Hepatocyte (in vitro differentiated cells): ENCODE measurements around the gene VPS29. TPM values are rescaled to one million over a fixed set of nuclear protein-coding genes. Genes with fewer than 3 reads are reported as not detected.

Source experiments
- DNase-seq: peaks from one replicate; pipeline ENCODE4 v3.0.0-alpha.2; 2016; ENCODE audit warnings: low spot score
- H2AFZ ChIP-seq: fragments of 200-600 bp; sonication (generic); 2 replicates; pipeline ENCODE4 v1.6.0; 2016; ENCODE audit warnings: antibody characterized with exemption, mild to moderate bottlenecking
- H3K27ac ChIP-seq: fragments of 200-600 bp; sonication (generic); 2 replicates; pipeline ENCODE4 v1.5.1; 2016; ENCODE audit warnings: mild to moderate bottlenecking
- H3K27me3 ChIP-seq: fragments of 200-600 bp; sonication (generic); 2 replicates; pipeline ENCODE4 v1.6.1; 2016
- H3K36me3 ChIP-seq: fragments of 200-600 bp; sonication (generic); replicated peaks from 2 replicates; pipeline ENCODE4 v1.5.1; 2016; ENCODE audit warnings: low read depth; ENCODE audit not compliant: insufficient read depth
- H3K4me1 ChIP-seq: fragments of 200-600 bp; sonication (generic); 2 replicates; pipeline ENCODE4 v1.5.1; 2016; ENCODE audit warnings: mild to moderate bottlenecking, moderate library complexity; ENCODE audit not compliant: insufficient read depth
- H3K4me2 ChIP-seq: fragments of 200-600 bp; sonication (generic); 2 replicates; pipeline ENCODE4 v1.6.0; 2016
- H3K4me3 ChIP-seq: fragments of 200-600 bp; sonication (generic); 2 replicates; pipeline ENCODE4 v1.5.1; 2016; ENCODE audit warnings: mild to moderate bottlenecking
- H3K79me2 ChIP-seq: fragments of 200-600 bp; sonication (generic); 2 replicates; pipeline ENCODE4 v1.6.0; 2017; ENCODE audit warnings: mild to moderate bottlenecking
- H3K9me2 ChIP-seq: fragments of 200-600 bp; sonication (generic); replicated peaks from 2 replicates; pipeline ENCODE4 v1.6.0; 2017; ENCODE audit warnings: mild to moderate bottlenecking; ENCODE audit not compliant: insufficient read depth
- H3K9me3 ChIP-seq: fragments of 200-600 bp; sonication (generic); 2 replicates; pipeline ENCODE4 v1.5.1; 2016; ENCODE audit warnings: low read depth, mild to moderate bottlenecking
- H4K20me1 ChIP-seq: fragments of 200-600 bp; sonication (generic); 2 replicates; pipeline ENCODE4 v1.6.0; 2016; ENCODE audit warnings: mild to moderate bottlenecking; ENCODE audit not compliant: insufficient read depth, poor library complexity, severe bottlenecking
- EZH2 ChIP-seq: fragments of 200-600 bp; sonication (generic); IDR thresholded peaks from 2 replicates; pipeline ENCODE4 v1.6.1; 2016; ENCODE audit warnings: antibody characterized with exemption, mild to moderate bottlenecking, borderline replicate concordance
- EZH2phosphoT487 ChIP-seq: fragments of 200-600 bp; sonication (generic); IDR thresholded peaks from one replicate; pipeline ENCODE4 v1.6.1; 2018; ENCODE audit warnings: antibody characterized with exemption, mild to moderate bottlenecking, low read depth, moderate library complexity; ENCODE audit not compliant: unreplicated experiment, severe bottlenecking
- WGBS: methylation state at CpG from one replicate; pipeline ENCODE4 v1.1.6; 2016; ENCODE audit warnings: low lambda C conversion rate; ENCODE audit errors: missing lambda C conversion rate; 5-methylcytosine and 5-hydroxymethylcytosine counted together
- polyA plus RNA-seq: library from polyadenylated mRNA; unstranded; fragments of >200 nt; fragmentation: Nextera tagmentation; extraction: Ambion mirVana; gene quantifications from 2 replicates; pipeline ENCODE4 v1.2.1, GENCODE V29; 2016
- total RNA-seq: library from RNA; depleted of rRNA; stranded (reverse); fragments of >200 nt; gene quantifications from 2 replicates; pipeline ENCODE4 v1.2.3, GENCODE V29; 2014
- TF ChIP-seq, protein P1 (sequence below): fragments of 200-600 bp; sonication (generic); IDR thresholded peaks from 2 replicates; pipeline ENCODE4 v1.5.1; 2016; ENCODE audit warnings: antibody characterized with exemption, mild to moderate bottlenecking; ENCODE audit not compliant: poor library complexity

Gene VPS29
- total and polyA plus RNA-seq, 2 experiments from 2014 or later = 102 to 176 TPM

DNA sequence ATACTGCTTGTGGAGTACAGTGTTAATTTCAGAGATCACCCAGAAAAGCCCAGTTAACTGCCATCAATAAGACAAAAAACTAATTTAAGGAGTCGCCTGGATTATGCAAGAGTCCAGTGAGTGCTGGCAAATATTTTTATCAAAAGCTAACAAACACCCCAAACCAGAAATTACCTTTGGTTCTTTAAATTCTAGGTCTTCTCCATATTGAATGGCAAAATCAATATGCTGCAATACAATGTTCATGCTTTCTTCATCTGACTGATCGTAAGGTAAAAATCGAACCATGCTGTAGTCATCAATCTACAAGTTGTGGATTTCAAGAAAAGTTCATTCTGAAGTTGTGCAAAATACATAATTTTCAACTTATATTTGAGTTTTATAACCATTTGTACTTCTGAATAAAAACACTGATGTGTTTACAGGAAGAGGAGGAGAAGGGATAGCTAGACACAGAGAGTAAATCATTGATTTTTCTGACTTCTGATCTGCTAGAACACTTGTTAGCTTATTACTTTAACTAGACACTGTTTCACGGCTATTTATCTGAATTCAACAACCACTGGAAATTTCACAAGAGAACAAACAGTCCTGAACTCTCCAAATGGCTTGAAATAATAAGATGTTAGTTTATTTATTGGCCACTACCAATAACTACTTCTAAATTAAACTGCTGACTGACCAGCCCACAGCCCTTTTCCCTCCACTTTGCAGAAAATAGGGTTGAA, 48.2 kb downstream of the VPS29 start:
- Histone ChIP-seq H3K36me3 (no peaks in the 10 kb centered on the region), H3K9me2 (no peaks in the 10 kb centered on the region), H3K79me2 (peaks cover 9% of the 10 kb centered on the region), H3K4me1 (no peaks in the 10 kb centered on the region), H3K27me3 (no peaks in the 10 kb centered on the region), H3K4me3 (no peak overlapping the region), H3K4me2 (no peak overlapping the region), H4K20me1 (no peaks in the 10 kb centered on the region), H2AFZ (no peak overlapping the region), H3K9me3 (no peaks in the 10 kb centered on the region), H3K27ac (no peak overlapping the region)
- DNase-seq = no peak
- 89% methylated on average over 4 of the region's 4 CpGs for WGBS
- TF ChIP-seq, protein P1, sequence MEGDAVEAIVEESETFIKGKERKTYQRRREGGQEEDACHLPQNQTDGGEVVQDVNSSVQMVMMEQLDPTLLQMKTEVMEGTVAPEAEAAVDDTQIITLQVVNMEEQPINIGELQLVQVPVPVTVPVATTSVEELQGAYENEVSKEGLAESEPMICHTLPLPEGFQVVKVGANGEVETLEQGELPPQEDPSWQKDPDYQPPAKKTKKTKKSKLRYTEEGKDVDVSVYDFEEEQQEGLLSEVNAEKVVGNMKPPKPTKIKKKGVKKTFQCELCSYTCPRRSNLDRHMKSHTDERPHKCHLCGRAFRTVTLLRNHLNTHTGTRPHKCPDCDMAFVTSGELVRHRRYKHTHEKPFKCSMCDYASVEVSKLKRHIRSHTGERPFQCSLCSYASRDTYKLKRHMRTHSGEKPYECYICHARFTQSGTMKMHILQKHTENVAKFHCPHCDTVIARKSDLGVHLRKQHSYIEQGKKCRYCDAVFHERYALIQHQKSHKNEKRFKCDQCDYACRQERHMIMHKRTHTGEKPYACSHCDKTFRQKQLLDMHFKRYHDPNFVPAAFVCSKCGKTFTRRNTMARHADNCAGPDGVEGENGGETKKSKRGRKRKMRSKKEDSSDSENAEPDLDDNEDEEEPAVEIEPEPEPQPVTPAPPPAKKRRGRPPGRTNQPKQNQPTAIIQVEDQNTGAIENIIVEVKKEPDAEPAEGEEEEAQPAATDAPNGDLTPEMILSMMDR = no peak
- TF ChIP-seq EZH2phosphoT487 (no peak), EZH2 (no peak)

DNA sequence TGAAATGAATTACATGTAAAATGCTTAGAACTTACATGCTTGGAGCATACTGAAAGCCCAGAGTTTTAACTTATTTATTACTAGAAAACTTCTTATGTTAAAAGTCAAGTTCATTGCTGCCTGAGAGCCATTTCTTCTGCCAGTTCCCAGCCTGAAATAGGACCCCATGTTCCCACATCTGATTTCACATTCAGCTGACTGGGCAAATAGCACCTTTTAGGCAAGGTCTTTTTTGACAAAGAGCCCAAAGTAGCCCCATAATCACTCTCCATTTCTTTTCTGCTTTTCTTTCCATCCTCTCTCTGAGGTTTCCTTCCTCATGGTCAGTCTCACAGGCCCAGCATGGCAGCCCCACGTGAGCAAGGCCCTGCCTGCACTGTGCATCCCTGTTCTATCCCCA, 50.6 kb downstream of the VPS29 start:
- Histone ChIP-seq H3K27ac (no peak overlapping the region), H3K36me3 (no peaks in the 10 kb centered on the region), H3K9me3 (no peaks in the 10 kb centered on the region), H2AFZ (no peak overlapping the region), H3K27me3 (no peaks in the 10 kb centered on the region), H3K79me2 (peaks cover 33% of the 10 kb centered on the region), H3K4me1 (no peaks in the 10 kb centered on the region), H3K9me2 (no peaks in the 10 kb centered on the region), H3K4me3 (no peak overlapping the region), H3K4me2 (no peak overlapping the region), H4K20me1 (no peaks in the 10 kb centered on the region)
- WGBS = 75% methylated on average over 1 of the region's 1 CpG
- no peak for DNase-seq
- TF ChIP-seq EZH2 = no peak
- TF ChIP-seq, protein P1 = no peak
- no peak for TF ChIP-seq EZH2phosphoT487

DNA sequence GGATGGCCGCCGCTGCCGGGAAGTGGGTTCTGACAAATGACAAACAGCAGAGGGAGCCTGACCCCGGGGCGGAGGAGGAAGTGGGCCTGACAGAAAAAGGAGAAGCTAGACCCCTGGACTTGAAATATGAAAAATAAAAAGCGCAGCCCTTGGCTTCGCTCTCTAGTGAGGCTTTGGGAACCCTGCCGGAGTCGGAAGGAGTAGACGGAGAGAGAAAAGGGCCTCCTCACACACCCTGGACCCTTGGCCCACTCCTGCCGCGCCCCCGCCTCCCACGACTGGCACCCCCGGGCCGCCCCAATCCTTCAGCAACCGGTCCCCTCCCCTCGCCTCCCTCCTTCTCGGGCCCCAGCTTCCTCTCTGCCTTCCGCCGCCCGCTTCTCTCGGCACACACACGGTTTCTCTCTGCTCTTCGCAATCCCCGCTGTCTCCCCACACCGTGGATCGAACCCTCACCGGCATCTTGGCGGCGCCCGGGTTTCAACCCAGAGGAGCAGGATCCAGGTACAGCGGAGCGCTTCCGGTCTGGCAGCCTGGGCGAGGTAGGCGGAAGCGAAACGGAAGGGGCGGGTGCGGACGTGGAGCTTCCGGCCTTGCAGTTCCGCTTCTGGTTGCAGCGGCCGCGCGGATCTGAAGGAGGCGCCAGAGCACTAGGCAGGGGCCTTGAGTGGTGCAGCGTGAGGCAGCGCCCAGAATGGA, 52.0 kb downstream of the VPS29 start, which contains the start of gene ARPC3:
TSS of gene ARPC3 (minus strand) at position 539 of the 699 bp plus-strand sequence. CDS start at position 462, 77 bp downstream.
- Histone ChIP-seq H3K27ac (peak within 1 kb of the TSS; percentile 97), H3K9me3 (no peaks in the 10 kb centered on the region), H3K79me2 (peaks cover 47% of the 10 kb centered on the region), H3K27me3 (no peaks in the 10 kb centered on the region), H3K9me2 (no peaks in the 10 kb centered on the region), H3K4me1 (no peaks in the 10 kb centered on the region), H3K36me3 (no peaks in the 10 kb centered on the region), H3K4me2 (peak within 1 kb of the TSS; percentile 89), H3K4me3 (peak within 1 kb of the TSS; percentile 84), H2AFZ (peak within 1 kb of the TSS; percentile 85), H4K20me1 (peaks cover 3% of the 10 kb centered on the region)
- WGBS = under 1% methylated on average over 41 of the region's 51 CpGs
- DNase-seq = peak; percentile 98
- TF ChIP-seq EZH2 = no peak
- TF ChIP-seq, protein P1 = peak; percentile 90
